GM18873 (cell line): ENCODE data around the gene ZNF723.
"Not testable (repeated sequence)": the region's sequence is repeated elsewhere in the genome, so short reads cannot be mapped to it uniquely, and the experiment has no call there.

Experiments used
- ATAC-seq: cut with Tn5 transposase; IDR thresholded peaks from one replicate; pipeline ENCODE4 v1.9.1; 2021; ENCODE audit warnings: mild to moderate bottlenecking, moderate library complexity, moderate number of reproducible peaks; ENCODE audit not compliant: unreplicated experiment, low FRiP score

Gene ZNF723

DNA sequence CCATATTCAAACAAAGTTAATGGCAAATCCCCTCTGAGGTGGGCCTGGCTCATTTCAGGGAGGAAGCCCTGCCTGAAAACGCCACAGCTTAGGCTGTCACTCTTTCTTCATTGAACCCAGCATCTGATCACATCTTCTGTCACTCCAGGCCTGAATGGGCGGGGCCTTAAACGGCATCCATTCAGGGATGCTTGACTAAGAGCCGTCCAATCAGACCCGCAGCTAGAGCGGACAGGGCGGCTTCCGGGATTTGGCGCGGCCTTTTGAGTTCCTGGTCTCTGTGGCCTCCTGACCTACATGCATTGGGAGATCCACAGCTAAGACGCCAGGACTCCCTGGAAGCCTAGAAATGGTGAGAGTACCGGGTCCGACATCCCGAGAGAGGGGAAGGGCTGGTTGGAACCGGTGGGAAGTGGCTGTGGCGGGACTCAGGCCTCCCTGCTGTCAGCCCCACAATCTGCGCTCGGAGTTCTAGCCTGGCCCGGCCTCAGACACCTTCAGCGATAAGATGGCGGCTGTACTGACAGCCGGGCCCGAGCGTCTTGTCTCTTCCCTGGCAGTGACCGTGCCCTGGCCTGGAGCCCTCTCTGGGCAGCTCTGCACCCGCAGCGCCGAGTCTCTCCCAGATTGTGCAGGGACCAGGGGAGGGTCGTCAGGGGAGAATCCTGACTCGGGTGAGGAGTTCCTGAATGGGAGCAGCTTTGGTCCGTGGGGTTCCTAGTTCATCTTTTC, at the start of gene ZNF723:
Gene ZNF723 (plus strand): TSS at position 261 of the 732 bp plus-strand sequence. CDS start 89 bp downstream, at position 350.
- no peak for ATAC-seq

GRCh38 chr19:22783651-22784410, 48.3 kb upstream of the ZNF723 start, which contains the start of gene ZNF99:
Gene ZNF99 (minus strand): TSS chr19:22784151. CDS start chr19:22784016, 135 bp downstream.
- no peak for ATAC-seq

- ATAC-seq: not testable (repeated sequence)
Observed at GRCh38 chr19:22792863-22793262, 39.2 kb upstream of the ZNF723 start.

DNA sequence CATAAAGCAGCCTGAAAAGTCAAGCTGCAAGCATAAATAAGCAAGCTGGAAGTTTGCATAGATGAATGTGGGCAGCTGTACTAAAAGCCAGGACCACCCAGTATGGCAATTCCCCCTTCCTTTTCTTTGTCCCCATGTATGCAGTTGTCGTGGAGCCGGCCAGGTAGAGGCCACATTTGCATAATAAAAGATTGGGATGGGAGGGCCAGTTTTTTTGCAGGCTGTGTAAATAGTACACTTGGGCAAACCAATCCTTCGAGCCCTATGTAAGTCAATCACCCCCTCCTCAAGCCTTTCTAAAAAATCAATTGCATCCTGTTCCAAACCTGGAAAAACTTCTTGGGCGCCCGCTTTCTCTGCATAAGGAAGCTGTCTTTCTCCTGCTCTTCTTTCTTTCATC, 35.1 kb upstream of the ZNF723 start:
- ATAC-seq: no peak

GRCh38 chr19:22806418-22806817, 25.7 kb upstream of the ZNF723 start:
- ATAC-seq: no peak

DNA sequence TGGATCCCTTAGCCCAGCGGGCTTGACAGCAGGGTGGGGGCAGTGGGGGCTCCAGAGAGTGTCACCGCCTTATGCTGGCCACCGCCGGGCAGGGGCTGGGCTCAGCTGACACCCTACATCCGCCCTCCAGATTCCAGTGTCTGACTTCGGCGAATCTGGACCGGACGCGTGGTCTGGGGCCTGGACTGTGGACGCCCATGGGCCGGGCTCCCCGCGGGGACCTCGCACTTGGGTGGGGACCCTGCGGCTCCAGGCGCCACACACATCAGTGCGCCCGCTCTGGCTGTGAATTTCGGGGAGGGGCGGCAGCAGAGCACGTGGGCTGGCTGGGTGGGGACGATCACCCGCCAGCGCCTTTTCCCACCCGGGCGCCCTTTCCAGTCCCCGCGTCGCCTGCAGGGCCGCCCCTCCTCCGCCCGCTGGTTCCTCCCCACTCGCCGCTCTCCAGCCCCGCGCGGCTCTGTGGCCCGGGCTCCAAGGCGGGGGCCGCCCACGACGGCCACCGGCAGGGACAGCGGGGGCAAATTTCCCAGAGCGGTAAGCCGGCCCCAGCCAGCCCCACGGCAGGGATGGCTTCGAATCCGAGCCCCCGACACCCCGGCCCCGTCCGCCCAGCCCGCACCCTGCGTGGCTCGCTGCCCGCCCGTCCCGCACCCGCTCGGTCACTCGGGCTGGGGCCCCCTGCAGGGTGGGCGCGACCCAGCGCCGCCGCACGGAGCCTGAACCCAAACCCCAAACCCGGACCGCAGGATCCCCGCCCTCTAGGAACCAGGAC, 24.8 kb upstream of the ZNF723 start:
- ATAC-seq: no peak

GRCh38 chr19:22814124-22814523, 18.0 kb upstream of the ZNF723 start:
- ATAC-seq: no peak

DNA sequence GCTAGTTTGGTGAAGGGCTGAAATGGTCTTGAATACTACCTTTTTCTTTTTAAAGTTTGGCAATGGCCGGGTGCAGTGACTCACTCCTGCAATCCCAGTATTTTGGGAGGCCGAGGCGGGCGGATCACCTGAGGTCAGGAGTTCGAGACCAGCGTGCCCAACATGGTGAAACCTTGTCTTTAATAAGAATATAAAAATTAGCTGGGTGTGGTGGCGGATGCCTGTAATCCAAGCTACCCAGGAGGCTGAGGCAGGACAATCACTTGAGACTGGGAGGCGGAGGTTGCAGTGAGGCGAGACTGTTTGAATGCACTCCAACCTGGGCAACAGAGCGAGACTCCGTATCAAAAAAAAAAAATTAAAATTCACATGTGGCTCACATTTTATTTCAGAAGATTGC, 880 bp upstream of the ZNF723 start:
- no peak for ATAC-seq

DNA sequence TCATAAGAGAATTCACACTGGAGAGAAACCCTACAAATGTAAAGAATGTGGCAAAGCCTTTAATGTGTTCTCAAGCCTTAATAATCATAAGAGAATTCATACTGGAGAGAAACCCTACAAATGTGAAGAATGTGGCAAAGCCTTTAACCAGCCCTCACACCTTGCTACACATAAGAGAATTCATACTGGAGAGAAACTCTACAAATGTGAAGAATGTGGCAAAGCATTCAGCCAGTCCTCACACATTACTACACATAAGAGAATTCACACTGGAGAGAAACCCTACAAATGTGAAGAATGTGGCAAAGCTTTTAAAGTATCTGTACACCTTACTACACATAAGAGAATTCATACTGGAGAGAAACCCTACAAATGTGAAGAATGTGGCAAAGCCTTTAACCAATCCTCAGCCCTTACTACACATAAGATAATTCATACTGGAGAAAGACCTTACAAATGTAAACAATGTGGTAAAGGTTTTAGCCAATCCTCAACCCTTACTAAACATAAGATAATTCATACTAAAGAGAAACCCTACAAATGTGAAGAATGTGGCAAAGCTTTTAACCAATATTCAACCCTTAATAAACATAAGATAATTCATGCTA, 25.7 kb downstream of the ZNF723 start:
- not testable (repeated sequence) for ATAC-seq

DNA sequence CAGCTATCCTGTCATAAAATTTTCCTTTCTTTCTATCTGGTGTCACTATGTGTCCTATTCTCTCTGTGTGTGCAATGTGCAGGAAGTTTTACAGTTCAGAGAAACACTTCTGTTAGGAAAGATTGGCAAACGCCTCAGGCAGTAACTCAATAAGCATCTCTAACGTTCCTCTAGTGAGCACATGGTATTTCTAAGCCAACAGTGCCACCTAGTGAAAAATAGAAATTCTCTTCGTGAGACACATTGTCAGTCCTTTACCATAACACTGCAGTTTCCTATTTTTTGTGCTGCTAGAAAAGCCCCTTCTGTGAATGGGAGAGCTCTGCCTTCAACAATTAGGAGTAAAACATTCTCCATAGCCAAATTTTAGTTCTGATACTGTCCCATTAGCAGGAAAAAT, 50.7 kb downstream of the ZNF723 start:
- no peak for ATAC-seq

GRCh38 chr19:22893855-22894270, 61.8 kb downstream of the ZNF723 start:
- ATAC-seq: no peak

- ATAC-seq: no peak
Observed at GRCh38 chr19:22901431-22902130, 69.5 kb downstream of the ZNF723 start.
